Peyer's patch (tissue), 4 donors: ENCODE results near the gene GTF3C5.

Experiments used
- POLR2A ChIP-seq, 2 donors: fragments of 450-650 bp; IDR thresholded peaks; one replicate each; pipeline ENCODE4 v1.5.1; 2017; ENCODE audit warnings: antibody characterized with exemption in 2 of 2, mild to moderate bottlenecking in 2 of 2, moderate library complexity in 2 of 2
- TF ChIP-seq, protein P1 (sequence below), 6 experiments: fragments of 450-650 bp in 4 of 6; fragments of 200-600 bp in 2 of 6; sonication (generic) in 1 of 6; IDR thresholded peaks; one replicate each; pipeline ENCODE4 v1.5.1; 2017 to 2019; ENCODE audit warnings: antibody characterized with exemption in 6 of 6, mild to moderate bottlenecking in 3 of 6, moderate library complexity in 1 of 6

DNA sequence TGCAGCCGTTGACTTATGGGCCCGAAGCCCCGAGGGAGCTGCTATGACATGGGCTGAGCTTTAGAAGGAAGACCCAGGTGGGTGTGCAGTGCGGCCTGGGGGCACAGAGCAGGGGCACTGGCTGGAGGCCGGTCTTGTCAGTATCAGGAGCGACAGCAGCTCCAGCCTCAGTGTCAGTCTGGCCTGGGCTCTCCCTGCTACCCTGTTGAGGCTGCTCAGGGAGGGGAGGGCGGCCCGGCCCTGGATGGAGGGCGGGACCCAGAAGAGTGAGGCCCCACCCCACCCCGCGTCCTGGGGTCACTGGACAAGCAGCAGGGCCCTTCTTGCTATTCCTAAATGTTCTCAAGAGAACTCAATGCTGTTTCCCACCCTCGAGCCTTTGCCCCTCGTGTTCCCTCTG, 34.3 kb upstream of the GTF3C5 start:
- TF ChIP-seq, protein P1, sequence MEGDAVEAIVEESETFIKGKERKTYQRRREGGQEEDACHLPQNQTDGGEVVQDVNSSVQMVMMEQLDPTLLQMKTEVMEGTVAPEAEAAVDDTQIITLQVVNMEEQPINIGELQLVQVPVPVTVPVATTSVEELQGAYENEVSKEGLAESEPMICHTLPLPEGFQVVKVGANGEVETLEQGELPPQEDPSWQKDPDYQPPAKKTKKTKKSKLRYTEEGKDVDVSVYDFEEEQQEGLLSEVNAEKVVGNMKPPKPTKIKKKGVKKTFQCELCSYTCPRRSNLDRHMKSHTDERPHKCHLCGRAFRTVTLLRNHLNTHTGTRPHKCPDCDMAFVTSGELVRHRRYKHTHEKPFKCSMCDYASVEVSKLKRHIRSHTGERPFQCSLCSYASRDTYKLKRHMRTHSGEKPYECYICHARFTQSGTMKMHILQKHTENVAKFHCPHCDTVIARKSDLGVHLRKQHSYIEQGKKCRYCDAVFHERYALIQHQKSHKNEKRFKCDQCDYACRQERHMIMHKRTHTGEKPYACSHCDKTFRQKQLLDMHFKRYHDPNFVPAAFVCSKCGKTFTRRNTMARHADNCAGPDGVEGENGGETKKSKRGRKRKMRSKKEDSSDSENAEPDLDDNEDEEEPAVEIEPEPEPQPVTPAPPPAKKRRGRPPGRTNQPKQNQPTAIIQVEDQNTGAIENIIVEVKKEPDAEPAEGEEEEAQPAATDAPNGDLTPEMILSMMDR (IDR thresholded peaks at IDR 0.05), result no peak
- no peak for TF ChIP-seq POLR2A (IDR thresholded peaks at IDR 0.05)
